ENCODE measurements around the gene SLC9A9. TPM values are rescaled to one million over a fixed set of nuclear protein-coding genes. Genes with fewer than 3 reads are reported as not detected.

SLC9A9 gene
- polyA plus RNA-seq, 1 donor (not counting 4 experiments of a cell fraction or from before 2014, with no cell fraction given), result 5.2 TPM

- no peak overlapping the region for H3K4me2 ChIP-seq (ENCODE audit: control insufficient read depth, extremely low read depth, insufficient read depth, low read depth, low read length)
- FAIRE-seq (no peak), DNase-seq (ENCODE audit: low read depth, low spot score) (no peak)
- H3K36me3 ChIP-seq (ENCODE audit: control insufficient read depth in 2 of 2, extremely low read depth in 1 of 2, insufficient read depth in 2 of 2, low read length in 2 of 2), result no peaks in the 10 kb centered on the region
- no peaks in the 10 kb centered on the region for H3K4me1 ChIP-seq (ENCODE audit: control insufficient read depth, extremely low read depth, insufficient read depth, low read length)
- no peak overlapping the region for H2AFZ ChIP-seq (ENCODE audit: control insufficient read depth, low read length)
- no peaks in the 10 kb centered on the region for H3K79me2 ChIP-seq (ENCODE audit: control insufficient read depth, insufficient read depth, low read length)
- H3K9ac ChIP-seq (ENCODE audit: control insufficient read depth, extremely low read depth, insufficient read depth, low read length), result no peak overlapping the region
- no peak for TF ChIP-seq CTCF (optimal IDR thresholded peaks at IDR 0.05 in 1 of 3, IDR thresholded peaks at IDR 0.05 in 1 of 3, conservative IDR thresholded peaks at IDR 0.05 in 1 of 3; ENCODE audit: extremely low read depth in 1 of 3, insufficient read depth in 2 of 3, low read length in 3 of 3)
- no peak for TF ChIP-seq EZH2 (IDR thresholded peaks at IDR 0.05; ENCODE audit: low read length)
- no peaks in the 10 kb centered on the region for H3K9me1 ChIP-seq (ENCODE audit: control insufficient read depth, extremely low read depth, insufficient read depth, low read length)
- H4K20me1 ChIP-seq (ENCODE audit: control insufficient read depth, extremely low read depth, insufficient read depth, low read length), result no peaks in the 10 kb centered on the region
- no peak overlapping the region for H3K27ac ChIP-seq (ENCODE audit: control insufficient read depth, insufficient read depth, low read length)
- H3K9me3 ChIP-seq (ENCODE audit: control insufficient read depth, low read depth, low read length), result no peaks in the 10 kb centered on the region
- dilution Hi-C loops (cut with MboI; ENCODE audit: extremely low pct_ligation_motif_present, low sequenced_read_pairs), result no loop called here
- H3K4me3 ChIP-seq (ENCODE audit: control insufficient read depth in 2 of 3, extremely low read depth in 1 of 3, insufficient read depth in 2 of 3, low read depth in 1 of 3, low read length in 3 of 3), result no peak overlapping the region
- no peaks in the 10 kb centered on the region for H3K27me3 ChIP-seq (ENCODE audit: control insufficient read depth, extremely low read depth, insufficient read depth, low read length)
Measured at GRCh38 chr3:143888846-143889245, 40.6 kb upstream of the SLC9A9 start.

- Histone ChIP-seq H3K4me3 (ENCODE audit: control insufficient read depth in 2 of 3, extremely low read depth in 1 of 3, insufficient read depth in 2 of 3, low read depth in 1 of 3, low read length in 3 of 3) (no peak overlapping the region), H3K79me2 (ENCODE audit: control insufficient read depth, insufficient read depth, low read length) (no peaks in the 10 kb centered on the region), H3K27ac (ENCODE audit: control insufficient read depth, insufficient read depth, low read length) (no peak overlapping the region), H3K4me2 (ENCODE audit: control insufficient read depth, extremely low read depth, insufficient read depth, low read depth, low read length) (no peak overlapping the region), H3K9me1 (ENCODE audit: control insufficient read depth, extremely low read depth, insufficient read depth, low read length) (no peaks in the 10 kb centered on the region), H4K20me1 (ENCODE audit: control insufficient read depth, extremely low read depth, insufficient read depth, low read length) (no peaks in the 10 kb centered on the region), H3K27me3 (ENCODE audit: control insufficient read depth, extremely low read depth, insufficient read depth, low read length) (no peaks in the 10 kb centered on the region), H3K9me3 (ENCODE audit: control insufficient read depth, low read depth, low read length) (no peaks in the 10 kb centered on the region), H2AFZ (ENCODE audit: control insufficient read depth, low read length) (no peak overlapping the region), H3K9ac (ENCODE audit: control insufficient read depth, extremely low read depth, insufficient read depth, low read length) (no peak overlapping the region), H3K36me3 (ENCODE audit: control insufficient read depth in 2 of 2, extremely low read depth in 1 of 2, insufficient read depth in 2 of 2, low read length in 2 of 2) (no peaks in the 10 kb centered on the region), H3K4me1 (ENCODE audit: control insufficient read depth, extremely low read depth, insufficient read depth, low read length) (peaks cover 4% of the 10 kb centered on the region)
- TF ChIP-seq EZH2 (IDR thresholded peaks at IDR 0.05; ENCODE audit: low read length), result no peak
- TF ChIP-seq CTCF (optimal IDR thresholded peaks at IDR 0.05 in 1 of 3, IDR thresholded peaks at IDR 0.05 in 1 of 3, conservative IDR thresholded peaks at IDR 0.05 in 1 of 3; ENCODE audit: extremely low read depth in 1 of 3, insufficient read depth in 2 of 3, low read length in 3 of 3), result no peak
- DNase-seq (ENCODE audit: low read depth, low spot score) (no peak), FAIRE-seq (no peak)
- dilution Hi-C loops (cut with MboI; ENCODE audit: extremely low pct_ligation_motif_present, low sequenced_read_pairs), result no loop called here
Measured at GRCh38 chr3:143888166-143888565, 39.9 kb upstream of the SLC9A9 start.

All from keratinocyte (primary cell).